Left lung (tissue), 10 donors: ENCODE results near the gene RIMS1. TPM values are rescaled to one million over a fixed set of nuclear protein-coding genes. Genes with fewer than 3 reads are reported as not detected.

ENCODE experiments used
- ATAC-seq: fragments of 200-7000 bp; cut with Tn5 transposase; one replicate; pipeline ENCODE4 v1.9.1; 2020; ENCODE audit warnings: moderate library complexity
- DNase-seq, 4 donors: peaks; one replicate each; pipeline ENCODE4 v3.0.0-alpha.2; 2013 to 2020
- H3K27ac ChIP-seq, 2 donors: fragments of 200-600 bp; sonication (generic) in 1 of 2; one replicate each; pipeline versions ENCODE4 v1.5.0 to v1.8.0; 2020 to 2021
- H3K27me3 ChIP-seq, 2 donors: fragments of 200-600 bp; sonication (generic) in 1 of 2; one replicate each; pipeline versions ENCODE4 v1.5.0 to v1.8.0; 2020 to 2021
- H3K36me3 ChIP-seq, 2 donors: fragments of 200-600 bp; sonication (generic) in 1 of 2; one replicate each; pipeline versions ENCODE4 v1.5.0 to v1.8.0; 2020 to 2021
- H3K4me1 ChIP-seq, 2 donors: fragments of 200-600 bp; one replicate each; pipeline ENCODE4 v1.8.0; 2021
- H3K4me3 ChIP-seq, 2 donors: fragments of 200-600 bp; sonication (generic) in 1 of 2; one replicate each; pipeline versions ENCODE4 v1.5.0 to v1.8.0; 2020 to 2021; ENCODE audit warnings: mild to moderate bottlenecking in 1 of 2
- H3K9me3 ChIP-seq, 2 donors: fragments of 200-600 bp; sonication (generic) in 1 of 2; one replicate each; pipeline versions ENCODE4 v1.5.0 to v1.8.0; 2020 to 2021
- CTCF ChIP-seq, 2 donors: fragments of 200-600 bp; sonication (generic) in 1 of 2; IDR thresholded peaks; one replicate each; pipeline versions ENCODE4 v1.5.0 to v1.8.0; 2021; ENCODE audit warnings: antibody characterized with exemption in 2 of 2
- intact Hi-C, 2 donors: fragments of 100-400 bp; cut with DNase I; formaldehyde crosslinking; loops; one replicate each; pipeline versions ENCODE4 v1.11.2 to v1.14.2; 2022
- polyA plus RNA-seq, 6 donors: library from polyadenylated mRNA; unstranded; fragments of 120-200 nt; gene quantifications; one replicate each; pipeline ENCODE4 v1.2.1, GENCODE V29; 2013; ENCODE audit not compliant: insufficient read length in 6 of 6
- total RNA-seq, 2 donors: library from RNA; stranded (reverse); fragmentation: NEBNext Ultra II Directional; extraction: Animal tissue kit (Norgen Biotek cat#: 25700); gene quantifications; one replicate each; pipeline ENCODE4 v1.2.1, GENCODE V29; 2021
- donor health status: DM: no; HTN: yes; CAD: no.
- donor health status: DM: no; HTN: no; CAD: no.

RIMS1 gene
- total and polyA plus RNA-seq, 8 donors = 0.50 to 2.0 (median 0.77) TPM

GRCh38 chr6:72417759-72418158 is 531.4 kb downstream of the RIMS1 start:
- TF ChIP-seq CTCF (IDR thresholded peaks at IDR 0.05) = no peak
- Histone ChIP-seq H3K27me3 (peaks cover 0 to 15% of the 10 kb centered on the region in 2 donors), H3K4me1 (no peaks in the 10 kb centered on the region), H3K4me3 (no peak overlapping the region), H3K27ac (no peak overlapping the region), H3K36me3 (no peaks in the 10 kb centered on the region), H3K9me3 (no peaks in the 10 kb centered on the region)
- DNase-seq = peak in 1 of 4 donors; percentile 6
- intact Hi-C loops = loop anchor here in 1 of 2 donors (10.0 kb wide), 1 partner anchor 907 kb away; no protein-coding TSS in a partner anchor
- no peak for ATAC-seq

- H3K4me1 ChIP-seq = no peaks in the 10 kb centered on the region
- no peak overlapping the region for H3K27ac ChIP-seq
- no peak for TF ChIP-seq CTCF (IDR thresholded peaks at IDR 0.05)
- no peaks in the 10 kb centered on the region for H3K9me3 ChIP-seq
- no peak overlapping the region for H3K4me3 ChIP-seq
- peaks cover 0 to 12% of the 10 kb centered on the region in 2 donors for H3K27me3 ChIP-seq
- peak in 1 of 4 donors; percentile 53 for DNase-seq
- H3K36me3 ChIP-seq = no peaks in the 10 kb centered on the region
- intact Hi-C loops = loop anchor here in 1 of 2 donors (10.0 kb wide), 1 partner anchor 906 kb away; no protein-coding TSS in a partner anchor
- ATAC-seq = no peak
Measured at GRCh38 chr6:72418495-72418894, 532.1 kb downstream of the RIMS1 start.

- no peaks in the 10 kb centered on the region for H3K36me3 ChIP-seq
- H3K4me1 ChIP-seq = no peaks in the 10 kb centered on the region
- no peak overlapping the region for H3K27ac ChIP-seq
- no peak for TF ChIP-seq CTCF (IDR thresholded peaks at IDR 0.05)
- no peak overlapping the region for H3K4me3 ChIP-seq
- no peaks in the 10 kb centered on the region for H3K9me3 ChIP-seq
- ATAC-seq = no peak
- intact Hi-C loops = loop anchor here in 1 of 2 donors (10.0 kb wide), 1 partner anchor 905 kb away; no protein-coding TSS in a partner anchor
- no peak for DNase-seq
- H3K27me3 ChIP-seq = peaks cover 0 to 5% of the 10 kb centered on the region in 2 donors
Measured at GRCh38 chr6:72419966-72420365, 533.6 kb downstream of the RIMS1 start.

GRCh38 chr6:72420409-72420808 is 534.1 kb downstream of the RIMS1 start:
- Histone ChIP-seq H3K36me3 (no peaks in the 10 kb centered on the region), H3K27me3 (peaks cover 0 to 5% of the 10 kb centered on the region in 2 donors), H3K9me3 (no peaks in the 10 kb centered on the region), H3K4me1 (no peaks in the 10 kb centered on the region), H3K4me3 (no peak overlapping the region), H3K27ac (no peak overlapping the region)
- intact Hi-C loops = no loop called here
- DNase-seq = no peak
- no peak for ATAC-seq
- no peak for TF ChIP-seq CTCF (IDR thresholded peaks at IDR 0.05)

DNA sequence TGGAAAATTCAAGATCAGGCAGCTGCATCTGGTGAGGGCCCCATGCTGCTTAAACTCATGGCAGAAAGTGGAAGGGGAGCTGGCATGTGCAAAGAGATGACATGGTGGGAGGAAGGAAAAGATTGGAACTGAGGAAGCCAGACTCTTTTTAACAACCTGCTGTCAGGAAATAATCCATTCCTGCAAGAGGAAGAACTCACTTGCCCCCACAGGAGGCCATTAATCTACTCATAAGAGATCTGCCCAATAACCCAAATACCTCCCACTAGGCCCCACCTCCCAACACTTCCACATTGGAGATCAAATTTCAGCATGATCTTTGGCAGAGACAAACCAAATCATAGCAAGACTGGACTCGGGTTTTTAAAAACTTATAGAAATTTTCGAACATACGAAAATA is 535.0 kb downstream of the RIMS1 start:
- TF ChIP-seq CTCF (IDR thresholded peaks at IDR 0.05) = no peak
- ATAC-seq = no peak
- Histone ChIP-seq H3K4me3 (no peak overlapping the region), H3K4me1 (no peaks in the 10 kb centered on the region), H3K27me3 (no peaks in the 10 kb centered on the region), H3K9me3 (no peaks in the 10 kb centered on the region), H3K36me3 (no peaks in the 10 kb centered on the region), H3K27ac (no peak overlapping the region)
- intact Hi-C loops = no loop called here
- no peak for DNase-seq
